ENCODE results near the gene RAB22A.

- TF ChIP-seq CTCF (conservative IDR thresholded peaks at IDR 0.05 in 1 of 2, IDR thresholded peaks at IDR 0.05 in 1 of 2; ENCODE audit: extremely low read depth in 1 of 2, insufficient read depth in 1 of 2, low read depth in 1 of 2, low read length in 2 of 2) (no peak), EZH2 (IDR thresholded peaks at IDR 0.05; ENCODE audit: borderline replicate concordance, low read length) (no peak)
Measured at GRCh38 chr20:58329711-58330110, 20.2 kb downstream of the RAB22A start.

Data from mammary epithelial cell (primary cell).